ENCODE results near the gene NUP210. TPM values are rescaled to one million over a fixed set of nuclear protein-coding genes. Genes with fewer than 3 reads are reported as not detected.

The NUP210 gene
- total RNA-seq, 2 donors from 2014 or later, result 4.4 to 4.5 TPM

GRCh38 chr3:13462125-13462629 lies 42.1 kb upstream of the NUP210 start:
- TF ChIP-seq, protein P1, sequence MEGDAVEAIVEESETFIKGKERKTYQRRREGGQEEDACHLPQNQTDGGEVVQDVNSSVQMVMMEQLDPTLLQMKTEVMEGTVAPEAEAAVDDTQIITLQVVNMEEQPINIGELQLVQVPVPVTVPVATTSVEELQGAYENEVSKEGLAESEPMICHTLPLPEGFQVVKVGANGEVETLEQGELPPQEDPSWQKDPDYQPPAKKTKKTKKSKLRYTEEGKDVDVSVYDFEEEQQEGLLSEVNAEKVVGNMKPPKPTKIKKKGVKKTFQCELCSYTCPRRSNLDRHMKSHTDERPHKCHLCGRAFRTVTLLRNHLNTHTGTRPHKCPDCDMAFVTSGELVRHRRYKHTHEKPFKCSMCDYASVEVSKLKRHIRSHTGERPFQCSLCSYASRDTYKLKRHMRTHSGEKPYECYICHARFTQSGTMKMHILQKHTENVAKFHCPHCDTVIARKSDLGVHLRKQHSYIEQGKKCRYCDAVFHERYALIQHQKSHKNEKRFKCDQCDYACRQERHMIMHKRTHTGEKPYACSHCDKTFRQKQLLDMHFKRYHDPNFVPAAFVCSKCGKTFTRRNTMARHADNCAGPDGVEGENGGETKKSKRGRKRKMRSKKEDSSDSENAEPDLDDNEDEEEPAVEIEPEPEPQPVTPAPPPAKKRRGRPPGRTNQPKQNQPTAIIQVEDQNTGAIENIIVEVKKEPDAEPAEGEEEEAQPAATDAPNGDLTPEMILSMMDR (IDR thresholded peaks at IDR 0.05), result no peak
- H3K27ac ChIP-seq, result no peak overlapping the region
- H3K4me1 ChIP-seq, result peaks cover 0 to 18% of the 10 kb centered on the region in 2 donors
- no peak for DNase-seq (ENCODE audit: low spot score)
- H3K27me3 ChIP-seq, result no peaks in the 10 kb centered on the region
- H3K36me3 ChIP-seq, result no peaks in the 10 kb centered on the region
- no peaks in the 10 kb centered on the region for H3K9me3 ChIP-seq
- no peak overlapping the region for H3K4me3 ChIP-seq

- H3K36me3 ChIP-seq, result no peaks in the 10 kb centered on the region
- H3K27ac ChIP-seq, result no peak overlapping the region
- peaks cover 0 to 18% of the 10 kb centered on the region in 2 donors for H3K4me1 ChIP-seq
- no peak overlapping the region for H3K4me3 ChIP-seq
- TF ChIP-seq, protein P1 (IDR thresholded peaks at IDR 0.05), result peak; percentile 39 to 68
- no peak for DNase-seq (ENCODE audit: low spot score)
- H3K9me3 ChIP-seq, result no peaks in the 10 kb centered on the region
- H3K27me3 ChIP-seq, result no peaks in the 10 kb centered on the region
These were observed 41.3 kb upstream of the NUP210 start for GRCh38 chr3:13461169-13462124.

DNA sequence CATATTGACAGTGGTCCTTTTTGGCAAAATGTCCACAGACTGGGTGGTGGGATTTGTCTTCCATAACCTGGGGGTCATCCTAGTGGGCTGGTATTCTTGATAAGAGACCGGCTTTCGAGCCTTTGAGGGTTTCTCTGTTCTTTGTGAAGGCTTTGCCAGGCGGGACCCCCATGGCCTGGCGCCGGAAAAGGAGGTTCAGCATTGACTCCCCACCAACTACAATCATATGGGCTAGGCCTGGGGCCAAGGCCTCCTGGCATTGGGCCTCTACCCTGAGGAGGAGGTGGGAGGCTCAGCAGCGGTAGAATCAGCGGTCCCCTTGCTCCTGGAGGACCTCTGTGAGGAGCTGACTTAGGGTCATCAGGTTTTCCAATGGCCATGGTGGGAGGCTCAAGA lies 40.2 kb upstream of the NUP210 start:
- Histone ChIP-seq H3K36me3 (no peaks in the 10 kb centered on the region), H3K9me3 (no peaks in the 10 kb centered on the region), H3K4me3 (no peak overlapping the region), H3K4me1 (peaks cover 0 to 18% of the 10 kb centered on the region in 2 donors), H3K27ac (no peak overlapping the region), H3K27me3 (no peaks in the 10 kb centered on the region)
- no peak for DNase-seq (ENCODE audit: low spot score)
- TF ChIP-seq, protein P1 (IDR thresholded peaks at IDR 0.05), result no peak

DNA sequence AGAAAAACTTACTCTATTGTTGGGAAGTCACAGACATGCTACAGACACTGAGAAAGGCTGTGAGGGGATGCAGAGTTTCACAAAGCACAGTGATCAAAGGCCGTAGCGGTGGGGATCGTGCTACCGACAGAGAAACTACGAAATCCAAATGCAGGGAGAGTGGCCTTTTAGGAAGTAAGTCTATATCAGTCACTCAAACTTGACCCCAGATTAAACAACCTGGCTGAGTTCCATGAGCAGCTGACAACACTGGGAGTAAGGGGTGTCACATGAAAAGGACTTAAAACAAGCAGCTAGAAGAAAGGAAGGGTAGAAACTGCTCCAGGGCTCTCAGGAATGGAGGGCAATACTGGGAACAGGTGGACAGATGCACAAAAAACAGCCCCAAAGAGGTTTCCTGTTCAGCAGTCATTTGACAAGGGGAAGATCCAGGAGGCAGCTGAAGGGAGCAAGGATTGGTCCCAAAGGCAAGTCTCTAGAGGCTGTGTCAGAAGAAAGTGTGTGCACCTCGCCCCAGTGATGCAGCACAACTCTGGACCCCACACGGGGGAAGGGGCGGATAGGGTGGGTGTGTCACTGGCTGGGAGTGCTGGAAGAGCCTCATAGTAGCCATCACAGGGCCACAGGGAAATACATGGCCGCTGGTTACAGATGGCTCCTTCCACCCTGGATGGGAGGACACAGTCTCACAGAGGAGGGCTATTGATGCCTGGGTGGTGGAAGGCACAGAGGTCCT lies 39.7 kb upstream of the NUP210 start:
- H3K9me3 ChIP-seq, result no peaks in the 10 kb centered on the region
- TF ChIP-seq, protein P1 (IDR thresholded peaks at IDR 0.05), result no peak
- no peak overlapping the region for H3K4me3 ChIP-seq
- H3K4me1 ChIP-seq, result peaks cover 0 to 18% of the 10 kb centered on the region in 2 donors
- DNase-seq (ENCODE audit: low spot score), result no peak
- no peak overlapping the region for H3K27ac ChIP-seq
- H3K27me3 ChIP-seq, result no peaks in the 10 kb centered on the region
- H3K36me3 ChIP-seq, result no peaks in the 10 kb centered on the region

GRCh38 chr3:13457593-13457992 lies 37.5 kb upstream of the NUP210 start:
- Histone ChIP-seq H3K27me3 (no peaks in the 10 kb centered on the region), H3K4me1 (peaks cover 0 to 13% of the 10 kb centered on the region in 2 donors), H3K4me3 (no peak overlapping the region), H3K36me3 (no peaks in the 10 kb centered on the region), H3K9me3 (no peaks in the 10 kb centered on the region), H3K27ac (no peak overlapping the region)
- TF ChIP-seq, protein P1 (IDR thresholded peaks at IDR 0.05), result no peak
- DNase-seq (ENCODE audit: low spot score), result no peak

Measured in right atrium auricular region (tissue), 2 donors.